NB4 (cell line): ENCODE results near the gene ITGA8.
A peak's percentile ranks its signal among the peaks of the same experiment; 100 is the strongest.
"Not testable (repeated sequence)": the region's sequence is repeated elsewhere in the genome, so short reads cannot be mapped to it uniquely, and the experiment has no call there.

Source experiments
- DNase-seq: peaks from one replicate; pipeline ENCODE4 v3.0.0; 2010; ENCODE audit warnings: low read depth
- H3K4me3 ChIP-seq: one replicate; pipeline ENCODE4 v1.5.1; 2011; ENCODE audit warnings: mild to moderate bottlenecking, low read depth, low read length, moderate library complexity
- CTCF ChIP-seq: IDR thresholded peaks from one replicate; pipeline ENCODE4 v1.5.1; 2012; ENCODE audit warnings: low read depth, low read length
- MAX ChIP-seq: IDR thresholded peaks from 2 replicates; pipeline ENCODE4 v1.6.1; 2011; ENCODE audit warnings: low read depth, low read length
- MYC ChIP-seq: IDR thresholded peaks from 2 replicates; pipeline ENCODE4 v1.6.1; 2011; ENCODE audit warnings: low read depth, low read length
- POLR2A ChIP-seq: IDR thresholded peaks from 2 replicates; pipeline ENCODE4 v1.6.1; 2011; ENCODE audit warnings: mild to moderate bottlenecking; ENCODE audit not compliant: insufficient read length; ENCODE audit errors: extremely low read depth

The ITGA8 gene

GRCh38 chr10:15719899-15720634, at the start of gene ITGA8:
TSS of gene ITGA8 (minus strand) at chr10:15719922. CDS start at chr10:15719771, 151 bp downstream.
- TF ChIP-seq CTCF (no peak), MAX (no peak), MYC (no peak), POLR2A (no peak)
- DNase-seq: peak; percentile 4
- no peak within 1 kb of the TSS for H3K4me3 ChIP-seq

- H3K4me3 ChIP-seq: no peak overlapping the region
- no peak for DNase-seq
- TF ChIP-seq POLR2A (no peak), CTCF (no peak), MYC (no peak), MAX (no peak)
Measured at GRCh38 chr10:15764892-15765454, 45.3 kb upstream of the ITGA8 start.

- no peak for DNase-seq
- no peak overlapping the region for H3K4me3 ChIP-seq
- TF ChIP-seq POLR2A: no peak
- TF ChIP-seq MAX: no peak
- TF ChIP-seq CTCF: no peak
- no peak for TF ChIP-seq MYC
Measured at GRCh38 chr10:15763006-15763405, 43.3 kb upstream of the ITGA8 start.

- not testable (repeated sequence) for DNase-seq, H3K4me3 ChIP-seq
Measured at GRCh38 chr10:15762239-15762638, 42.5 kb upstream of the ITGA8 start.

- H3K4me3 ChIP-seq: not testable (repeated sequence)
Measured at GRCh38 chr10:15761224-15761623, 41.5 kb upstream of the ITGA8 start.

GRCh38 chr10:15760681-15761080, 41.0 kb upstream of the ITGA8 start:
- TF ChIP-seq POLR2A: no peak
- TF ChIP-seq MYC: no peak
- no peak for TF ChIP-seq CTCF
- TF ChIP-seq MAX: no peak
- no peak overlapping the region for H3K4me3 ChIP-seq
- no peak for DNase-seq

More at GRCh38 chr10:15761224-15761623, 41.5 kb upstream of the ITGA8 start:
- not testable (repeated sequence) for DNase-seq

- TF ChIP-seq MAX: no peak
- no peak for TF ChIP-seq CTCF
- no peak for TF ChIP-seq POLR2A
- TF ChIP-seq MYC: no peak
- no peak for DNase-seq
Measured at GRCh38 chr10:15759265-15759664, 39.5 kb upstream of the ITGA8 start.

More at GRCh38 chr10:15759265-15759664, 39.5 kb upstream of the ITGA8 start:
- no peak overlapping the region for H3K4me3 ChIP-seq
